ENCODE results near the gene KCNIP4. TPM values are rescaled to one million over a fixed set of nuclear protein-coding genes. Genes with fewer than 3 reads are reported as not detected.

Gene KCNIP4
- total and polyA plus RNA-seq, 2 donors (not counting 1 experiment from before 2014, with no cell fraction given), result not detected

- H3K27ac ChIP-seq (ENCODE audit: low read length in 2 of 2), result no peak overlapping the region
- no peaks in the 10 kb centered on the region for H3K27me3 Mint-ChIP-seq
- no peak overlapping the region for H2AFZ ChIP-seq (ENCODE audit: insufficient read depth, low read depth, low read length, poor library complexity, severe bottlenecking)
- H3K4me2 ChIP-seq (replicated peaks; ENCODE audit: low read depth, low read length, poor library complexity, severe bottlenecking), result no peak overlapping the region
- H3K9me3 Mint-ChIP-seq (ENCODE audit: insufficient read depth), result no peaks in the 10 kb centered on the region
- TF ChIP-seq EZH2 (IDR thresholded peaks at IDR 0.05; ENCODE audit: borderline replicate concordance, insufficient read depth, low read depth, low read length, poor library complexity, severe bottlenecking), result no peak
- no peak for TF ChIP-seq CTCF (IDR thresholded peaks at IDR 0.05)
- CTCF ChIA-PET, result no interaction called here
- H3K4me1 ChIP-seq (ENCODE audit: control insufficient read depth in 2 of 2, insufficient read depth in 2 of 2, low read length in 2 of 2), result no peaks in the 10 kb centered on the region
- ATAC-seq (ENCODE audit: low read depth), result no peak
- H3K27me3 ChIP-seq (replicated peaks in 1 of 4; ENCODE audit: control extremely low read depth in 1 of 4, control insufficient read depth in 3 of 4, insufficient read depth in 4 of 4, low read length in 3 of 4), result no peaks in the 10 kb centered on the region
- no CpG with 5 or more reads among the region's 2 CpGs for WGBS (ENCODE audit: insufficient coverage)
- no peak overlapping the region for H3K9ac ChIP-seq (ENCODE audit: low read length)
- H3K4me1 Mint-ChIP-seq, result no peaks in the 10 kb centered on the region
- no peak for DNase-seq
- intact Hi-C loops (cut with micrococcal nuclease), result no loop called here
- H3K79me2 ChIP-seq (ENCODE audit: control insufficient read depth, insufficient read depth, low read length), result no peaks in the 10 kb centered on the region
- H3K36me3 ChIP-seq (replicated peaks in 1 of 2; ENCODE audit: control extremely low read depth in 1 of 2, control insufficient read depth in 1 of 2, extremely low read depth in 1 of 2, insufficient read depth in 2 of 2, low read length in 1 of 2), result no peaks in the 10 kb centered on the region
- no peak overlapping the region for H3K4me3 ChIP-seq (ENCODE audit: control extremely low read depth in 1 of 5, extremely low read depth in 1 of 5, insufficient read depth in 1 of 5, low read depth in 2 of 5, low read length in 4 of 5)
- POLR2A ChIA-PET, result no interaction called here
- H3K4me3 Mint-ChIP-seq, result no peak overlapping the region
- H3K9me3 ChIP-seq (ENCODE audit: control extremely low read depth in 1 of 3, control insufficient read depth in 2 of 3, insufficient read depth in 1 of 3, low read length in 2 of 3), result no peaks in the 10 kb centered on the region
- no peak overlapping the region for H3K27ac Mint-ChIP-seq
- no peaks in the 10 kb centered on the region for H4K20me1 ChIP-seq (ENCODE audit: control insufficient read depth, insufficient read depth, low read length, poor library complexity, severe bottlenecking)
Observed at GRCh38 chr4:20881658-20882057, 1066.9 kb downstream of the KCNIP4 start.

GRCh38 chr4:20878806-20879205 lies 1069.8 kb downstream of the KCNIP4 start:
- Histone ChIP-seq H2AFZ (ENCODE audit: insufficient read depth, low read depth, low read length, poor library complexity, severe bottlenecking) (no peak overlapping the region), H4K20me1 (ENCODE audit: control insufficient read depth, insufficient read depth, low read length, poor library complexity, severe bottlenecking) (no peaks in the 10 kb centered on the region), H3K27me3 (replicated peaks in 1 of 4; ENCODE audit: control extremely low read depth in 1 of 4, control insufficient read depth in 3 of 4, insufficient read depth in 4 of 4, low read length in 3 of 4) (no peaks in the 10 kb centered on the region), H3K4me3 (ENCODE audit: control extremely low read depth in 1 of 5, extremely low read depth in 1 of 5, insufficient read depth in 1 of 5, low read depth in 2 of 5, low read length in 4 of 5) (no peak overlapping the region), H3K9me3 (ENCODE audit: control extremely low read depth in 1 of 3, control insufficient read depth in 2 of 3, insufficient read depth in 1 of 3, low read length in 2 of 3) (no peaks in the 10 kb centered on the region), H3K36me3 (replicated peaks in 1 of 2; ENCODE audit: control extremely low read depth in 1 of 2, control insufficient read depth in 1 of 2, extremely low read depth in 1 of 2, insufficient read depth in 2 of 2, low read length in 1 of 2) (no peaks in the 10 kb centered on the region), H3K9ac (ENCODE audit: low read length) (no peak overlapping the region), H3K27ac (ENCODE audit: low read length in 2 of 2) (no peak overlapping the region), H3K4me1 (ENCODE audit: control insufficient read depth in 2 of 2, insufficient read depth in 2 of 2, low read length in 2 of 2) (no peaks in the 10 kb centered on the region), H3K4me2 (replicated peaks; ENCODE audit: low read depth, low read length, poor library complexity, severe bottlenecking) (no peak overlapping the region), H3K79me2 (ENCODE audit: control insufficient read depth, insufficient read depth, low read length) (no peaks in the 10 kb centered on the region)
- CTCF ChIA-PET, result no interaction called here
- no peak for TF ChIP-seq CTCF (IDR thresholded peaks at IDR 0.05)
- no peak for TF ChIP-seq EZH2 (IDR thresholded peaks at IDR 0.05; ENCODE audit: borderline replicate concordance, insufficient read depth, low read depth, low read length, poor library complexity, severe bottlenecking)
- Mint-ChIP-seq H3K4me1 (no peaks in the 10 kb centered on the region), H3K27ac (no peak overlapping the region), H3K27me3 (no peaks in the 10 kb centered on the region), H3K4me3 (no peak overlapping the region), H3K9me3 (ENCODE audit: insufficient read depth) (no peaks in the 10 kb centered on the region)
- no peak for DNase-seq
- POLR2A ChIA-PET, result no interaction called here
- 85% methylated on average over 2 of the region's 5 CpGs for WGBS (ENCODE audit: insufficient coverage)
- intact Hi-C loops (cut with micrococcal nuclease), result no loop called here
- ATAC-seq (ENCODE audit: low read depth), result no peak
